Measurements from ENCODE around the gene FAM124A. TPM values are rescaled to one million over a fixed set of nuclear protein-coding genes. Genes with fewer than 3 reads are reported as not detected.

The FAM124A gene
- total and polyA plus RNA-seq, 8 donors: 2.4 to 9.3 (median 5.7) TPM

GRCh38 chr13:51243227-51243626, 21.0 kb downstream of the FAM124A start:
- no peaks in the 10 kb centered on the region for H3K36me3 ChIP-seq
- TF ChIP-seq, protein P1, sequence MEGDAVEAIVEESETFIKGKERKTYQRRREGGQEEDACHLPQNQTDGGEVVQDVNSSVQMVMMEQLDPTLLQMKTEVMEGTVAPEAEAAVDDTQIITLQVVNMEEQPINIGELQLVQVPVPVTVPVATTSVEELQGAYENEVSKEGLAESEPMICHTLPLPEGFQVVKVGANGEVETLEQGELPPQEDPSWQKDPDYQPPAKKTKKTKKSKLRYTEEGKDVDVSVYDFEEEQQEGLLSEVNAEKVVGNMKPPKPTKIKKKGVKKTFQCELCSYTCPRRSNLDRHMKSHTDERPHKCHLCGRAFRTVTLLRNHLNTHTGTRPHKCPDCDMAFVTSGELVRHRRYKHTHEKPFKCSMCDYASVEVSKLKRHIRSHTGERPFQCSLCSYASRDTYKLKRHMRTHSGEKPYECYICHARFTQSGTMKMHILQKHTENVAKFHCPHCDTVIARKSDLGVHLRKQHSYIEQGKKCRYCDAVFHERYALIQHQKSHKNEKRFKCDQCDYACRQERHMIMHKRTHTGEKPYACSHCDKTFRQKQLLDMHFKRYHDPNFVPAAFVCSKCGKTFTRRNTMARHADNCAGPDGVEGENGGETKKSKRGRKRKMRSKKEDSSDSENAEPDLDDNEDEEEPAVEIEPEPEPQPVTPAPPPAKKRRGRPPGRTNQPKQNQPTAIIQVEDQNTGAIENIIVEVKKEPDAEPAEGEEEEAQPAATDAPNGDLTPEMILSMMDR (IDR thresholded peaks at IDR 0.05): no peak
- ATAC-seq: no peak
- intact Hi-C loops (cut with DNase I): no loop called here
- no peak overlapping the region for H3K27ac ChIP-seq
- H3K4me3 ChIP-seq: no peak overlapping the region
- H3K27me3 ChIP-seq: no peaks in the 10 kb centered on the region
- DNase-seq: no peak
- peaks cover 0 to 13% of the 10 kb centered on the region in 2 donors for H3K4me1 ChIP-seq
- H3K9me3 ChIP-seq: no peaks in the 10 kb centered on the region

GRCh38 chr13:51243832-51244231, 21.6 kb downstream of the FAM124A start:
- Histone ChIP-seq H3K9me3 (no peaks in the 10 kb centered on the region), H3K4me3 (no peak overlapping the region), H3K4me1 (peaks cover 0 to 13% of the 10 kb centered on the region in 2 donors), H3K27ac (no peak overlapping the region), H3K27me3 (no peaks in the 10 kb centered on the region), H3K36me3 (no peaks in the 10 kb centered on the region)
- DNase-seq (no peak), ATAC-seq (no peak)
- intact Hi-C loops (cut with DNase I): no loop called here
- TF ChIP-seq, protein P1 (IDR thresholded peaks at IDR 0.05): no peak

GRCh38 chr13:51244637-51245405, 22.6 kb downstream of the FAM124A start:
- Histone ChIP-seq H3K4me1 (peaks cover 0 to 13% of the 10 kb centered on the region in 2 donors), H3K27me3 (no peaks in the 10 kb centered on the region), H3K36me3 (no peaks in the 10 kb centered on the region), H3K4me3 (no peak overlapping the region), H3K27ac (no peak overlapping the region), H3K9me3 (no peaks in the 10 kb centered on the region)
- intact Hi-C loops (cut with DNase I): no loop called here
- ATAC-seq: no peak
- peak in 1 of 4 donors; percentile 53 for DNase-seq
- TF ChIP-seq, protein P1 (IDR thresholded peaks at IDR 0.05): no peak

DNA sequence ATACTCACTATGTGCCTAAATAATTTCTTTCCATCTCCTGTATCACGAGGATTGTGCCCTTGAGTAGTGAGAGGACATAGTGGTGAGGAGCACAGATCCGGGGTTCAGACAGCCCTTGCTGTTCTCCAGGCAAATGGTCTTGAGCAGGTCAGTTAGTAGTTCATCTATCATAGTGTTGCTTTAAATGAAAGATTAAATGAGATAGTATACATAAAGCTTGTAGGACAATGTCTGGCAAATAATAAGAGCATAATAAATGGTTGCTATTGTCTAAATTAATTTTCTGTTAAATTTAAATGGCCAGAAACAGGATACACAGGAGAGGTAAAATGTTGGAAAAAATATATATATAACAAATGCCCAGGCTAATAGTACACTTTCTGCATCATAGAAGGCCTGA, 23.4 kb downstream of the FAM124A start:
- no peaks in the 10 kb centered on the region for H3K9me3 ChIP-seq
- peaks cover 0 to 8% of the 10 kb centered on the region in 2 donors for H3K4me1 ChIP-seq
- intact Hi-C loops (cut with DNase I): no loop called here
- H3K4me3 ChIP-seq: no peak overlapping the region
- DNase-seq (no peak), ATAC-seq (no peak)
- H3K27me3 ChIP-seq: no peaks in the 10 kb centered on the region
- no peaks in the 10 kb centered on the region for H3K36me3 ChIP-seq
- no peak overlapping the region for H3K27ac ChIP-seq
- TF ChIP-seq, protein P1 (IDR thresholded peaks at IDR 0.05): no peak

DNA sequence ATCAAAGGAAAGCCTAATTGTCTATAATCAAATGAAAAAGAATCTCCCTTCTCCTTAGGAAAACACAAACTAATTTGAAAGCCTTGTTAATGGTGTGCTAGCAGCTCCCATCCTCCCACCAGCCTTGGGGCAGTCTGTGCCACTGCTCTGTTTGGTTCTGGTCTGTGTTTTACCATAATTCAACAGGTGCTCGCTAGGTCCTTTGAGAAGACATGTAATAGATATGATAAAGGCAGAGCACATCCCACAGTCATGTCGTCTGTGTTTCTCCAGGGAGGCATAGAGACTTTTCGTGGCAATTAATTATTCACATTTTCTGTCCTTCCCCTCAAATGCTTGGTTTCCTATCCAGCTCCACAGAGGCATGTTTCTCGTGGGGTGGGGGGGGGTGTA, 23.8 kb downstream of the FAM124A start:
- intact Hi-C loops (cut with DNase I): no loop called here
- no peak overlapping the region for H3K4me3 ChIP-seq
- TF ChIP-seq, protein P1 (IDR thresholded peaks at IDR 0.05): no peak
- DNase-seq (no peak), ATAC-seq (no peak)
- no peaks in the 10 kb centered on the region for H3K9me3 ChIP-seq
- no peaks in the 10 kb centered on the region for H3K36me3 ChIP-seq
- peaks cover 0 to 4% of the 10 kb centered on the region in 2 donors for H3K4me1 ChIP-seq
- no peaks in the 10 kb centered on the region for H3K27me3 ChIP-seq
- no peak overlapping the region for H3K27ac ChIP-seq
